BJ (cell line): ENCODE results near the gene NCAPH2. TPM values are rescaled to one million over a fixed set of nuclear protein-coding genes. Genes with fewer than 3 reads are reported as not detected.

Experiments used
- CTCF ChIA-PET: fragments of 350-600 bp; formaldehyde crosslinking; extraction: SDS; loops from one replicate; lab custom pipeline; 2021; ENCODE audit warnings: antibody characterized with exemption, inconsistent platforms; lab: Yijun Ruan, JAX
- POLR2A ChIA-PET: fragments of 300-600 bp; sonication (Branson Sonifier 250); formaldehyde crosslinking; extraction: SDS; loops from one replicate; lab custom pipeline; 2021; ENCODE audit warnings: antibody characterized with exemption; lab: Charles Lee
- DNase-seq: peaks from one replicate; pipeline ENCODE4 v3.0.0-alpha.2; 2011; ENCODE audit warnings: low read depth
- H3K27me3 ChIP-seq: 2 replicates; pipeline ENCODE4 v1.6.0; 2011; ENCODE audit warnings: low read length; ENCODE audit not compliant: control insufficient read depth, insufficient read depth
- H3K36me3 ChIP-seq: 2 replicates; pipeline ENCODE4 v1.5.1; 2011; ENCODE audit warnings: low read length; ENCODE audit not compliant: control insufficient read depth, insufficient read depth
- H3K4me3 ChIP-seq: 2 replicates; pipeline ENCODE4 v1.5.1; 2011; ENCODE audit warnings: low read depth, mild to moderate bottlenecking, control low read depth, low read length
- polyA plus RNA-seq: library from polyadenylated mRNA; depleted of rRNA; stranded (reverse); fragments of >200 nt; gene quantifications from 2 replicates; pipeline ENCODE4 v1.2.3, GENCODE V29; 2011
- TF ChIP-seq, protein P1 (sequence below): IDR thresholded peaks from 2 replicates; pipeline ENCODE4 v1.5.1; 2011; ENCODE audit warnings: low read depth, mild to moderate bottlenecking, control low read depth, inconsistent platforms, low read length, moderate library complexity; ENCODE audit not compliant: insufficient read depth

Gene NCAPH2
- polyA plus RNA-seq, 1 experiment = 31.7 TPM

- DNase-seq = no peak
- Histone ChIP-seq H3K27me3 (no peaks in the 10 kb centered on the region), H3K36me3 (peaks cover 79% of the 10 kb centered on the region), H3K4me3 (no peak overlapping the region)
- ChIA-PET CTCF (interaction anchor here (0.8 to 1.1 kb wide), 2 partner anchors 10 to 12 kb away, joined by 3 read pairs; no protein-coding TSS in a partner anchor), POLR2A (no interaction called here)
- TF ChIP-seq, protein P1, sequence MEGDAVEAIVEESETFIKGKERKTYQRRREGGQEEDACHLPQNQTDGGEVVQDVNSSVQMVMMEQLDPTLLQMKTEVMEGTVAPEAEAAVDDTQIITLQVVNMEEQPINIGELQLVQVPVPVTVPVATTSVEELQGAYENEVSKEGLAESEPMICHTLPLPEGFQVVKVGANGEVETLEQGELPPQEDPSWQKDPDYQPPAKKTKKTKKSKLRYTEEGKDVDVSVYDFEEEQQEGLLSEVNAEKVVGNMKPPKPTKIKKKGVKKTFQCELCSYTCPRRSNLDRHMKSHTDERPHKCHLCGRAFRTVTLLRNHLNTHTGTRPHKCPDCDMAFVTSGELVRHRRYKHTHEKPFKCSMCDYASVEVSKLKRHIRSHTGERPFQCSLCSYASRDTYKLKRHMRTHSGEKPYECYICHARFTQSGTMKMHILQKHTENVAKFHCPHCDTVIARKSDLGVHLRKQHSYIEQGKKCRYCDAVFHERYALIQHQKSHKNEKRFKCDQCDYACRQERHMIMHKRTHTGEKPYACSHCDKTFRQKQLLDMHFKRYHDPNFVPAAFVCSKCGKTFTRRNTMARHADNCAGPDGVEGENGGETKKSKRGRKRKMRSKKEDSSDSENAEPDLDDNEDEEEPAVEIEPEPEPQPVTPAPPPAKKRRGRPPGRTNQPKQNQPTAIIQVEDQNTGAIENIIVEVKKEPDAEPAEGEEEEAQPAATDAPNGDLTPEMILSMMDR = no peak
Observed at GRCh38 chr22:50461979-50462540, 46.0 kb upstream of the NCAPH2 start.

GRCh38 chr22:50463188-50463900, 44.7 kb upstream of the NCAPH2 start:
- Histone ChIP-seq H3K36me3 (peaks cover 78% of the 10 kb centered on the region), H3K27me3 (no peaks in the 10 kb centered on the region), H3K4me3 (no peak overlapping the region)
- ChIA-PET CTCF (interaction anchor here (0.5 kb wide), 1 partner anchor 70 kb away, joined by 3 read pairs; no protein-coding TSS in a partner anchor), POLR2A (no interaction called here)
- TF ChIP-seq, protein P1 = no peak
- DNase-seq = no peak

DNA sequence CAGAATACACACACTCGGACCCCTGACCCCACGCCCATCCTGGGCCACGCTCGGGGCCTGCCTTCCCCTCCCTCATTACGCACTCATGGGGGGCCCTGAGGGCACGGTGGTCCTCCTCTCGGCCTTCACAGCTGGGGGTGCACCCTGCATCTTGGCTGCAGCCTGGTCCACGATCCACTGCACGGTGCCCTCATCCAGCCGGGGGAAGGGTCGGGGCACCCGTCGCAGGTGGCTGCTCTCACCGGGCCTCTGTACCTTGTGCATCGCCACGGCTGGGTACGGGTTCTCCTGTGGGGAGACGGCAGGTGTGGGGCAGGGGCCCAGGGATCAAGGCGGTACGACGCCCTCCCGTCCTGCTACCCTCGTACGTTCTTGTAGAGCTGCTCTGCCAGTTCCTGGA, 43.6 kb upstream of the NCAPH2 start:
- no peak overlapping the region for H3K4me3 ChIP-seq
- no peak for DNase-seq
- ChIA-PET POLR2A (no interaction called here), CTCF (interaction anchor here (0.8 kb wide), 1 partner anchor 34 kb away, joined by 3 read pairs; no protein-coding TSS in a partner anchor)
- no peaks in the 10 kb centered on the region for H3K27me3 ChIP-seq
- H3K36me3 ChIP-seq = peaks cover 71% of the 10 kb centered on the region
- TF ChIP-seq, protein P1 = no peak

DNA sequence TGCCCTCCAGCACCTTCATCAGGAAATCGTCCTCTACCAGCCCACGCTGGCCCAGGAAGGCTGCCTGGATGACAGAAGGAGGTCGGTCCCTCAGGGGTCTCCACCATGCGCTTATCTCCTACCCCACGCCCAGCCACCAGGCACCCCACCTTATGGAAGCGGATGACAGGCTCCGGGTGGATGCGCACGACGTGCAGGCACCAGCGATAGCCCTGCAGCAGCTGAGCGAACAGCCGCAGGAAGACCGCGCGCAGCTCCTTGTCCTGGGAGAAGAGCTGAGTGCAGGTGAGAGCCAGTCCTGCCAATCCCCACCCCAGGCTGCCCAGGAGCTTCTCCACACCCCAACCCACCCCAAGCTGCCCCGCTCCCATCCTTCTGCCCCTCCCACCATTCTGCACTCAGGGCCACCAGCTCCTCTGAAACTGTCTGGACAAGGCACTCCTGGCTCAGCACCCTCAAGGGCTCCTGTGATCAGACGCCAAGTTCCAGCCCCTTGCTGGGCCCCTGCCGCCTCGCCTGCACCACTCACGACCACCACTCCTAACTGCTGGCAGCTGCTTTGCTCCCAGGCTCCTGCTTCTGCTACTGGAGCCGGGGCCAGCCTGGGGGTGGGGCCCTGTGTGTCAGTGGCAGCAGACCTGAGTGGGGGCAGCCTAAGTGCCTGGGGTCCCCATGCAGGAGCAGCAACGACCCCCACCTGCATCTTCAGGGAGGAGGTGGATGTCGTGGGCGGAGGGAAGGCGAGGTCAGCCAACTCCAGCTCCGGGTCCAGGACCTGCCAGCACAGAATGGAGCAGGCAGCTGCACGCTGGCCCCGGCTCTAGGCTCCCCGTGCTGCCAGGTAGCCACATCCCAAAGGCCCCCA, 42.7 kb upstream of the NCAPH2 start:
- TF ChIP-seq, protein P1 = no peak
- ChIA-PET POLR2A (no interaction called here), CTCF (interaction anchor here (0.8 to 1.0 kb wide), 2 partner anchors 33 to 97 kb away, joined by 3 read pairs; partner anchors contain the start of gene SYCE3)
- no peak overlapping the region for H3K4me3 ChIP-seq
- H3K36me3 ChIP-seq = peaks cover 65% of the 10 kb centered on the region
- no peak for DNase-seq
- H3K27me3 ChIP-seq = no peaks in the 10 kb centered on the region

- Histone ChIP-seq H3K36me3 (peaks cover 51% of the 10 kb centered on the region), H3K27me3 (no peaks in the 10 kb centered on the region), H3K4me3 (no peak overlapping the region)
- POLR2A ChIA-PET = no interaction called here
- CTCF ChIA-PET = no interaction called here
- TF ChIP-seq, protein P1 = no peak
- DNase-seq = no peak
Observed at GRCh38 chr22:50467341-50467740, 40.7 kb upstream of the NCAPH2 start.
